ENCODE results near the gene NFYA. TPM values are rescaled to one million over a fixed set of nuclear protein-coding genes. Genes with fewer than 3 reads are reported as not detected.

Gene NFYA
- total and polyA plus RNA-seq, 9 of the 15 experiments (the other 6 are each of a cell fraction or from before 2014, with no cell fraction given) = 7.3 to 37.1 (median 21.8) TPM

- ATAC-seq = no peak
- POLR2A ChIA-PET = interaction anchor here (0.6 to 1.7 kb wide), 3 partner anchors 13 to 1715 kb away, joined by 3 to 4 read pairs (median 3); no protein-coding TSS in a partner anchor
- 65% methylated on average over 7 of the region's 7 CpGs for WGBS (ENCODE audit: insufficient coverage, low coverage, missing lambda C conversion rate)
These were observed 22.8 kb upstream of the NFYA start for GRCh38 chr6:41049955-41050354.

DNA sequence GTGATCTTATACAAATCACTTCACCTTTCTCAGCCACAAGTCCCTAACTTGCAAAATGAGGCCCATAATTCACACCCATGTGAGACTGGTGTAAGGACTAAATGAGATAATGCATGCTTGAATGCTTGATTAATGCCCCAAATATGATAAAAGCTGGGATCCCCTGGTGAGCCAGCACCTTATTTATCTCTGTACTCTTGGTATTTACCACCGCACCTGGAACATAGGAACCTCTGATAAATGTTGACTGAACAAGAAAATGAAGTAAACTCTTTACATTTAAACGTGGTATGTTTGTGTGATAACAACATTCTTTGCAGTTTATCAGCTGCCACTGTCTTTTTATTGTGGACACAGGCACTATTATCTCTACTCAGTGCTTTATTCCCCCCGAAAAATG lies 22.2 kb upstream of the NFYA start:
- Histone ChIP-seq H3K9me1 (ENCODE audit: control insufficient read depth, insufficient read depth, low read length) (no peaks in the 10 kb centered on the region), H2AFZ (ENCODE audit: low read depth, low read length) (no peak overlapping the region), H3K9ac (ENCODE audit: insufficient read depth in 1 of 2, low read depth in 2 of 2, low read length in 2 of 2) (no peak overlapping the region), H3K36me3 (ENCODE audit: control insufficient read depth, insufficient read depth, low read length) (no peaks in the 10 kb centered on the region), H3K4me2 (ENCODE audit: insufficient read depth, low read length) (no peak overlapping the region), H4K20me1 (replicated peaks; ENCODE audit: control insufficient read depth, insufficient read depth, low read length) (peaks cover 4% of the 10 kb centered on the region; the same call in 1 of the 2 replicates), H3K27ac (ENCODE audit: extremely low read depth, low read depth, low read length) (no peak overlapping the region), H3K79me2 (ENCODE audit: control insufficient read depth, insufficient read depth, low read length) (no peaks in the 10 kb centered on the region), H3K4me1 (replicated peaks in 1 of 2; ENCODE audit: control insufficient read depth in 2 of 2, insufficient read depth in 2 of 2, low read length in 2 of 2) (peaks cover 4 to 12% of the 10 kb centered on the region in 2 experiments), H3K9me3 (replicated peaks; ENCODE audit: control insufficient read depth, insufficient read depth, low read depth, low read length) (no peaks in the 10 kb centered on the region), H3K4me3 (no peak overlapping the region), H3K27me3 (ENCODE audit: control insufficient read depth in 2 of 2, insufficient read depth in 2 of 2, low read length in 2 of 2) (no peaks in the 10 kb centered on the region)
- in situ Hi-C loops (cut with MboI) (no loop called here), intact Hi-C loops (cut with micrococcal nuclease) (no loop called here)
- ChIA-PET POLR2A (interaction anchor here (1.0 kb wide), 1 partner anchor 8 kb away, joined by 3 read pairs; the partner anchor contains the start of gene TSPO2), CTCF (ENCODE audit: low intra/inter-chr PET ratio) (interaction anchor here (0.6 kb wide), 1 partner anchor 11 kb away, joined by 3 read pairs; no protein-coding TSS in a partner anchor)
- DNase-seq (ENCODE audit: extremely low read depth in 1 of 4, low spot score in 3 of 4) (no peak), ATAC-seq (no peak), FAIRE-seq (no peak)
- no TSS peak for BruUV-seq (replicated peaks)
- WGBS (ENCODE audit: insufficient coverage, low coverage, missing lambda C conversion rate) = 17% methylated on average over 3 of the region's 3 CpGs
- no peak for TF ChIP-seq ETV5 (CRISPR knock-in tag; IDR thresholded peaks at IDR 0.05; ENCODE audit: low read depth)
- no peak for TF ChIP-seq GTF2F1 (IDR thresholded peaks at IDR 0.05; ENCODE audit: low read depth, low read length)
- TF ChIP-seq CREB5 (CRISPR knock-in tag; IDR thresholded peaks at IDR 0.05) = no peak
- TF ChIP-seq NCOR1 (IDR thresholded peaks at IDR 0.05) = no peak
- no peak for TF ChIP-seq GABPB1 (CRISPR knock-in tag; IDR thresholded peaks at IDR 0.05)
- 0 out of 2 replicates have a peak, but pooled peaks have one; percentile 10 for TF ChIP-seq CBFA2T2 (conservative IDR thresholded peaks at IDR 0.05)
- 0 out of 2 replicates have a peak, but pooled peaks have one; percentile 18 for TF ChIP-seq CBFA2T3 (IDR thresholded peaks at IDR 0.05)
- no peak for TF ChIP-seq PHB2 (IDR thresholded peaks at IDR 0.05; ENCODE audit: low read depth)

More at GRCh38 chr6:41049955-41050354, 22.8 kb upstream of the NFYA start:
- no peak overlapping the region for H3K27ac ChIP-seq (ENCODE audit: extremely low read depth, low read depth, low read length)
- CTCF ChIA-PET (ENCODE audit: low intra/inter-chr PET ratio) = interaction anchor here (0.6 kb wide), 1 partner anchor 56 kb away, joined by 3 read pairs; no protein-coding TSS in a partner anchor
- intact Hi-C loops (cut with micrococcal nuclease) = no loop called here
- DNase-seq (ENCODE audit: extremely low read depth in 1 of 4, low spot score in 3 of 4) = no peak
- no peaks in the 10 kb centered on the region for H3K9me3 ChIP-seq (replicated peaks; ENCODE audit: control insufficient read depth, insufficient read depth, low read depth, low read length)
- H3K36me3 ChIP-seq (ENCODE audit: control insufficient read depth, insufficient read depth, low read length) = no peaks in the 10 kb centered on the region
- peaks cover 4 to 12% of the 10 kb centered on the region in 2 experiments for H3K4me1 ChIP-seq (replicated peaks in 1 of 2; ENCODE audit: control insufficient read depth in 2 of 2, insufficient read depth in 2 of 2, low read length in 2 of 2)
- in situ Hi-C loops (cut with MboI) = loop anchor here (25.0 kb wide), 1 partner anchor 1688 kb away; no protein-coding TSS in a partner anchor
- no peaks in the 10 kb centered on the region for H3K79me2 ChIP-seq (ENCODE audit: control insufficient read depth, insufficient read depth, low read length)
- H3K9ac ChIP-seq (ENCODE audit: insufficient read depth in 1 of 2, low read depth in 2 of 2, low read length in 2 of 2) = no peak overlapping the region
- no peak overlapping the region for H2AFZ ChIP-seq (ENCODE audit: low read depth, low read length)
- BruUV-seq (replicated peaks) = no TSS peak
- no peak for FAIRE-seq
- no peaks in the 10 kb centered on the region for H3K27me3 ChIP-seq (ENCODE audit: control insufficient read depth in 2 of 2, insufficient read depth in 2 of 2, low read length in 2 of 2)
- H4K20me1 ChIP-seq (replicated peaks; ENCODE audit: control insufficient read depth, insufficient read depth, low read length) = peaks cover 4% of the 10 kb centered on the region; the same call in 1 of the 2 replicates
- no peak overlapping the region for H3K4me3 ChIP-seq
- no peak overlapping the region for H3K4me2 ChIP-seq (ENCODE audit: insufficient read depth, low read length)
- no peaks in the 10 kb centered on the region for H3K9me1 ChIP-seq (ENCODE audit: control insufficient read depth, insufficient read depth, low read length)
- peak; percentile 70 for TF ChIP-seq RBM25 (IDR thresholded peaks at IDR 0.05; ENCODE audit: low read depth, low read length, severe bottlenecking)
- TF ChIP-seq BCOR (IDR thresholded peaks at IDR 0.05) = 0 out of 2 replicates have a peak, but pooled peaks have one; percentile 17
- TF ChIP-seq ZFP36 (IDR thresholded peaks at IDR 0.05; ENCODE audit: low read depth, low read length, partially characterized antibody) = peak; percentile 35
- TF ChIP-seq PHB2 (IDR thresholded peaks at IDR 0.05; ENCODE audit: low read depth) = no peak

Measured in K562 (cell line).